Measurements from ENCODE around the gene MED20. TPM values are rescaled to one million over a fixed set of nuclear protein-coding genes. Genes with fewer than 3 reads are reported as not detected.

The MED20 gene
- polyA plus RNA-seq, result 3.2 and 3.3 TPM in 2 replicates

DNA sequence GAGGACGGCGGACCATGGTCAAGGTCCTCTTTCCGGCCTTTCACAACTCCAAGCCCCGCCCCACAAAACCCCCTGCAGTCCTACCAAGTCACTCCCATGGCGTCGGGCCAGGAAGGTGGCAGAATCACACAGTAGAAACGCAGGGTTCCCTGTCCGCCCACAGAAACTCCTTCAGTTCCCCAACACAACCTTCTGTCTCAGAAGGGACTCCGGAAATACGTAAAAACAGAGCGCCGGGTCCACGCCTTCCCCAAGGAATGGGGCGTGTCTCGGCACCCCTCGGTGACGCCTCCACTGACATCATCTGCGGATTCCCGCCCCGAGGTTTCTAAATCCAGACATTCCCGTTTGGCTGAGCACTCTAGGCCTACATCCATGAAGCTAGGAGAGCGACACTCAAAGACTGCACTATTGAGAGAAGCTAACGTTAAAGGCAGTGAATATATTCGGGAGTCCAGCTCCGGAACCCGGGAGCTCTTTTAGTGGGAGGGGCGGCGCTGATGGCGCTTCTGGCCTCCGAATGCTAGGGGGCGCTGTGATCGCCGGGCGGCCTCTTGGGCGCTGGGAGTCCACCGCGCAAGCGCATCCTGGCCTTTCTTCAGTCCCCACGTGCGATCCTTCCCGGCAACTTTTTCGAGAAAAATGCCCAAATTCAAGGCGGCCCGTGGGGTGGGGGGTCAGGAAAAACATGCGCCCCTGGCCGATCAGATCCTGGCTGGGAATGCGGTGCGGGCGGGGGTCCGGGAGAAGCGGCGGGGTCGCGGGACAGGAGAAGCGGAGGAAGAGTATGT, at the start of gene MED20, which contains the start of gene BYSL:
Gene MED20 (minus strand): TSS at position 219 of the 791 bp plus-strand sequence. CDS start 121 bp downstream, at position 98.
Gene BYSL (plus strand): TSS at position 579 of the 791 bp plus-strand sequence. CDS start 64 bp downstream, at position 643.

DNA sequence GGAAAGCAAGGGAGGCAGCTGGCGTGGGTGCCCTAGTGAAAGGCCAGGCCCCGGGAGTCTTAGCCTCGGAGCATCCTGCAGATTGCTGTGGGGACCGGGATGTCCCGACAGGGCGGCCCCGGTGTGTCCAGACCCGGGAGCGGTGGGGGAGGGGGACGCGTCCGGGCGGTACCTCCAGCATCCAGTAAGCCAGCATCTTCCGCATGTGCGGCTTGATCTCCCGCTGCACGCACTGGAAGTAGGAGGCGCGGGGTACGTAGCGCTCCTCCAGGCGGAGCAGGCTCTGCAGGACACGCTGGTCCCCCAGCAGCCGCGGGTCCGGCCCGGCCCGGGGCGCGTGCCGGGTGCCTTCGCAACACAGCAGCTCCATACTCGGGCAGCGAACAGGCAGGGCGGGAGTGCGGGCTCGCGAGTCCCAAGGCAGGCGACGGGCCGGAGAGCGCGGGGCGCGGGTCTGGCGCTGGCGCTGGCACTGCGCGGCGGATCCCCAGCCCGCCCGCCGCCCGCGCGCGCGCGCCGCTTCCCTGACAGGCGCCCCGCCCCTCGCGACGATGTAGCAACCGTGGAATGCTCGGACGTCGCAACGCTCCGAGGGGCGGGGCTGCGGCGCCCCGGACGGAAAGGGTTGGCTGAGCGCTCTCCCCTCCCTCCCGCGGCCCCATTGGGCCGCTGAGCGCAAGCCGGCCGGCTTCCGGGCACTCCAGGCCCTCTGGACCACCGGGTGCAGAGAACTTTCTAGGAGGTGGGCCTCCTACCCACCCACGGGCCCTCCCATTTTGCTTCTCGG, 20.5 kb upstream of the MED20 start, which contains the start of gene CCND3:
Gene CCND3 (minus strand): TSS at position 529 of the 787 bp plus-strand sequence. CDS start 159 bp downstream, at position 370.

DNA sequence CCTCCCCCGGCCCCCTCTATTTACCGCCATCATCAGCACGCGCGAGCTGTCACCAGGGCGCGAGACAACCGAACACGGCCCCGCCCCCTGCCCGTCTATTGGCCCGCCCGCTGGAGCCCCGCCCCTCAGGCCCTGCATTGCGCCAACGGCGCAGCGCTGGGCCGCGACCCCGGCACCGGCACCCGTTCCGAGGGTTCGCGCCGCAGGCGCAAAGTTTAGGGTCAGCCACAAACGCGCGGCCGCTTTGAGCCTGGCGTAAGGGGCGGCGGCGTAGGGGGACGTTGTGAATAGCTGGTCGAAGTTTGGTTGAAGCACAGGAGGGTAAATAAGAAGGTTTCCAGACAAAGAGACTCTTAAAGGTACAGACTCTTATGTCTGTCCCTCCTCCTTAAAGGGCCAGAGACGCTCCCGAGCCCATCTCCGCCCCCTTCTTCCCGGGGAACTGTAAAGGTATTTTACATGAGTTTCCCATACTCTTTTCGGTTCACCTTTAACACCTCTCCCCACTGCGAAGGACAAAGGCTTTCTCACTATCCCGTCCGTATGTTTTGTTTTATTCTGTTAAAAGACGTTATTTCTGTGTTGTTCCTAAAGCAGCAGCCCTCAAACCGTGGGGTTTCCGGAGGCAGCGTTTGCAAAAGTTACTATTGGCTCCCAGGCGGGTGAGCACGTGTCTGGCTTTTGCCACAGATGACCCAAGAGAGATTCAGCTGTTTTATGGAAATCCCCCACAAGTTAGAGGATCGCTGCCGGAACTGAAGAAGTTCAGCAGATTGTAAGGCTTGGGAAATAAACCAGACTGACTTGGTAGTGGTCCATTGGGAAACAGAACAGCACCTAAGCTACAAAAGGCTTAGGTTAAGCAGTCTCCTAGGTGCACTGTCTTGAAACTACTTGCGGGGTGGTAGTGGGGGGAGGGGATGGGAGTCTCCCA, 25.4 kb downstream of the MED20 start, which contains the start of gene USP49:
Gene USP49 (minus strand): TSS at position 76 of the 934 bp plus-strand sequence. CDS start 88,392 bp downstream, outside the sequence.

Other genes with a start within 250 kb of the MED20 start
- gene TFEB, start 185.5 kb downstream of the MED20 start, polyA plus RNA-seq, result not detected in 2 replicates
- not detected in 2 replicates for gene PGC, start 173.7 kb downstream of the MED20 start, polyA plus RNA-seq
- gene FRS3, start 141.2 kb downstream of the MED20 start, polyA plus RNA-seq, result 1.0 and 1.4 TPM in 2 replicates
- not detected in 2 replicates for gene PRICKLE4, start 140.4 kb downstream of the MED20 start, polyA plus RNA-seq
- gene TOMM6, start 133.4 kb downstream of the MED20 start, polyA plus RNA-seq, result 535 and 586 TPM in 2 replicates
- 0.95 and 1.0 TPM in 2 replicates for gene USP49, start 25.8 kb downstream of the MED20 start, polyA plus RNA-seq
- gene BYSL, start 360 bp upstream of the MED20 start, polyA plus RNA-seq, result 9.8 and 13.2 TPM in 2 replicates
- 6.4 and 11.7 TPM in 2 replicates for gene CCND3, start 20.7 kb upstream of the MED20 start, polyA plus RNA-seq
- 14.6 and 20.1 TPM in 2 replicates for gene TAF8, start 129.4 kb upstream of the MED20 start, polyA plus RNA-seq
- not detected in 2 replicates for gene C6orf132, start 221.5 kb upstream of the MED20 start, polyA plus RNA-seq